Epidermal melanocyte (primary cell): ENCODE measurements around the gene MCRIP2.

Experiments
- DNase-seq: peaks from one replicate; pipeline ENCODE4 v3.0.0; 2011; ENCODE audit warnings: low spot score; ENCODE audit not compliant: insufficient read length

Gene MCRIP2

GRCh38 chr16:616733-617586 is 24.7 kb upstream of the MCRIP2 start:
- no peak for DNase-seq

- no peak for DNase-seq
Observed at GRCh38 chr16:617855-618254, 23.8 kb upstream of the MCRIP2 start.

GRCh38 chr16:619476-620100 is 22.0 kb upstream of the MCRIP2 start:
- no peak for DNase-seq

- DNase-seq: no peak
Observed at GRCh38 chr16:620700-621525, 20.7 kb upstream of the MCRIP2 start.

DNA sequence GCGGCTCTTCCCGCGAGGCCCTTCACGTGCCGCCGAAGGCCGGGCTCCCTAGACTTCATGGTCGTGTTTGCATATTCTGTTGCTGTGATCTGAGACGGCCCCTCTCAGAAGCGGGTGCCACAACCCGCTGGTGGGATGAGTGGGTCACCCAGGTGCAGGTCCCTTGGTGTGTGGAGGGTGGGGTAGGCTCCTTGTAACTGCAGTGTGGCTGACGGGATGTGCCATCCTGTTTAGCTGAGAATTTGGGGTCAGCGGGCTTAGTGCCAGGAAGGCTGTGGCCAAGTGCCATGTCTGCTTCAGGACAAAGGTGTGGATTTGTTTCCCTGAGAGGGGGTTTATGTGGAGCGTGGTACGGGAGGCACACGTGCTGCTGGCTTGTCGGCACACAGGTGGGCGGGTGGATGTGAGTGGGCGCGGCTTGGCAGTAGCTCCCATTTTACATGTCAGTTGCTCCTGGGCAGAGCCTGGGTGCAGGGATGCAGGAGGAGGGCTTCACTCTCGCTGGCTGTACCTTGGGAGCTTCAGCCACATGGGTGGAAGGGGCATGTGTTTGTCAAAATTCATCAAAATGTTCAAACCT is 20.0 kb upstream of the MCRIP2 start:
- no peak for DNase-seq

- no peak for DNase-seq
Observed at GRCh38 chr16:622920-623280, 18.7 kb upstream of the MCRIP2 start.

DNA sequence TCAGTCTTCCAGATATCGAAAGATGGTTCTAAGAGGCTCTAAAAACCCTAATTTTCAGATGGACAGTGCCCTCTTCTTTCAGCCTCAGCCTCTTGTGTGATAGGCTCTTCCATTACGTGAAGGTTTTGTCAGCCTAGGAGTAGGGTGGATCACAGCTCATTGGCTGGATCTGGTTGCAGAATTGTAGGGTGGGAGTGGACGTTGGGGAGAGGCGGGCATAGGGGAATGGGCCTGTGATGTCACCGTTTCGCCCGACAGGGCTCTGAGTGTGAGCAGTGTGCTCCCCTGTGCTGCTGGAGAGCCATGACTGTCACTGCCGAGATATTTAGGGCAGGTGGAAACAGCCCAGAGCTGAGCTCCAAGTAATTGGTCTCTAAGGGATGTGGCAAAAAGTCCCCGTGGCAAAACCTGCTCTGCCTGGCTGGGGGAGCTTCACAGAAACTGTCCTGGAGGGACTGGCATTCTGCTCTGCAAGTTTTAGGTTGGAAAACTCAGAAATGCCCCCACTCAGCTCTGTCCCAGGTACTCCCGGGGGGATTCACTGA is 17.0 kb upstream of the MCRIP2 start:
- no peak for DNase-seq

GRCh38 chr16:625117-625976 is 16.3 kb upstream of the MCRIP2 start:
- DNase-seq: no peak

DNA sequence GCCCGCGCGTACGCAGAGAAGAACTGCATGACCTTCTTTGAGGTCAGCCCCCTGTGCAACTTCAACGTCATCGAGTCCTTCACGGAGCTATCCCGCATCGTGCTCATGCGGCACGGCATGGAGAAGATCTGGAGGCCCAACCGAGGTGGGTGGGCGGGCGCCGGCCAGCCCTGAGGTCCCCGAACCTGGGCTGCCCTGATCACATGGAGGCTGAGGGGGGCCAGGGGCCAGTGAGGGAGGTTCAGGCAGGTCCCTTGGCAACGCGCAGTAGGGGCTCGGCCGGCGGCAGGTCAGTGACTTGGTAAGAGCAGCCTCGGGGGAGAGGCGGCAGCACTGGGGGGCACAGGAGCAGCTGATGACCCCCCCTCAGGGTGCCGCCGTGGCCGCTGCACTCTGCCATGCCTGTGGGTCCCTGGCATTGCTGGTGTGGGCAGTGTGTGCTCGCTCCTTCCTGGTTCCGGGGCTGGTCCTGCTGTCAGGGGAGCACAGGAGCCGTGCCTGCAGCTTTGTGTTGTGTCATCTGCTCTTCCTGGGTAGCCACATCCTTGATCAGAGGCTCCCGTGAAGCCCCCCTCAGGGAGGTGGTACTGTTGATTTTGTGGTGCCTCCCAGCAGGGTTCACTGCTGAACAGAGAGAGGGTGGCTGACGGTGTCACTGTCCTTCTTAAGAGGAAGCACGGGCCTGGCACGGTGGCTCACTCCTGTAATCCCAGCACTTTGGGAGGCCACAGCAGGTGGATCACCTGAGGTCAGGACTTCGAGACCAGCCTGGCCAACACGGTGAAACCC is 15.5 kb upstream of the MCRIP2 start:
- no peak for DNase-seq

DNA sequence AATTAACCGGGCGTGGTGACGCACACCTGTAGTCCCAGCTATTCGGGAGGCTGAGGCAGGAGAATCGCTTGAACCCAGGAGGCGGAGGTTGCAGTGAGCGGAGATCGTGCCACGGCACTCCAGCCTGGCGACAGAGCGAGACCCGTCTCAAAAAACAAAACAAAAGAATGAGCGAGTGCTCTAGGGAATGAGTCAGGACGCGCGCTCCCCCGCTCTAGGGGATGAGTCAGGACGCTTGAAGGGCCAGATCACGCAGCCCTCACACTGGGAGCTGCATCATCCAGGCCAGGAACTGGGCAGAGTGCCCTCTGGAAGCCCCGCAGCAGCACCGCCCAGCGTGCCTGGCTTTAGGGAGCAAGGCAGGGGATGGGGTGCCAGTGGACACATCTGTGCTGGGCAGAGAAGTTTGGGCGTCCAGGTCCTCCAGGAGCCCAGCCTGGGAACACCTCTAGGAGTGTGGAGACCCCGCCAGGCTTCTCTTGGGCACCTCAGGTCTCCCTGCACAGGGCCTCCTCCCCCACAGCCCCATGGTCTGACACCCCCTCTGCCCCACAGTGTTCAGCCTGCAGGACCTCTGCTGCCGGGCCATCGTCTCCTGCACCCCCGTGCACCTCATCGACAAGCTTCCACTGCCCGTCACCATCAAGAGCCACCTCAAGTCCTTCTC is 14.7 kb upstream of the MCRIP2 start:
- no peak for DNase-seq

GRCh38 chr16:627454-628239 is 14.0 kb upstream of the MCRIP2 start:
- DNase-seq: no peak

DNA sequence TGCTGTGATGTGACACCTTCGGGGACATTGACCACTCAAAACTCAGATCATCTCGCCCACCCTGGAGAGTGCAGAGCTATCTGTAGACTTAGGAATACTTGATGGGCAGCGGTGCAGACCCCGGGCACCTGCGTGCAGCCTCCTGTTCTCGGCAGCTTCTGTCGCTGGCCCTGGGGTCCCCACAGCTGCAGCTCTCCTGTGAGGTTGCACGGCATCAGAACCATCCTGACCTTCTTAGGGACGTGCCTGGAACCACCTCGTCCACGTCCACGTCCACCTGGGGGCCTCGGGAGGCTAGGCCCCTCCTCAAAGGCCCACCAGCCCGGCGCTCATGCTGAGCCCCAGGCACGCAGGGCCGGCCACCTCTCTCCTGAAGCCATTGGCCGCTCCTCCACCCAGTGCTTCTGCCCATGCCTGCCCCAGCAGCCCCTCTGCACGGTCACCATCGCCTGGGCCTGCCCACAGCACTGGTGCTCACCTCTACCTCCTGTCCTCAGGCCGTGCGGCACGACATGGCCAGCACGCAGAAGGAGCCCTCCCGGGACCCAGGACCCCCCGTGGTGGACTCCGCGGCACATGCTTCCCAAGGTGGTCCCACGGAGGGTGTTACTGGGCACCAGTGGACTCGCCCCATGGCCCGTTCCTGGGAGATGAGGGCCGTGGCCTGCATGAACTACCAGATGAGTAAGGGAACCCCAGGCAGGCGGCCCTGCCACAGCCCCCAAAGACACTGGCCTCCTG is 13.1 kb upstream of the MCRIP2 start:
- no peak for DNase-seq

GRCh38 chr16:629185-629832 is 12.3 kb upstream of the MCRIP2 start:
- no peak for DNase-seq

GRCh38 chr16:629833-630248 is 11.8 kb upstream of the MCRIP2 start:
- no peak for DNase-seq

- DNase-seq: no peak
Observed at GRCh38 chr16:630249-630814, 11.3 kb upstream of the MCRIP2 start.

DNA sequence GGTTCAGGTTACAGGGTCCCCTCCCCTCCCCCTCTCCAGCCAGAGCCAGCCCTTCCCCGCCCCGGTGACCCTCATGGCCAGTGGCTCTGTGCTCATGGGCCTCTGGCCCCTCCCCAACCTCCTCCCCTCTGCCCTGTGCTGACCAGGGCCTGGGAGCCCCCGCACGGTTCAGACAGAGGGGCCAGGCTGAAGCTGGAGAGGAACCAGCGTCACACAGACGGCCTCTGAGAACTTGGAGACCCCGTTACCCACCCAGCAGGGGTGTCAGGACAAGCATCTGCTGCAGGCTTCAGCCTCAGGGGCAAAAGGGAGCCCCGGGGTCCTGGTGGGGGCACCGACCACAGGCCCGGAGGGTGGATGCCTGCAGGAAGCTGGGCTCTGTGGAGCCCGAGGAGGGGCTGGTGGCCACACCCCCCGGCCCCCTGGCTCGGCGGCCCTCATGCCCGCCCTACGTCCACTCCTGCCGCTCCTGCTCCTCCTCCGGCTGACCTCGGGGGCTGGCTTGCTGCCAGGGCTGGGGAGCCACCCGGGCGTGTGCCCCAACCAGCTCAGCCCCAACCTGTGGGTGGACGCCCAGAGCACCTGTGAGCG is 10.7 kb upstream of the MCRIP2 start, which contains the start of gene WFIKKN1:
Gene WFIKKN1 (plus strand): TSS at position 171 of the 591 bp plus-strand sequence. CDS start 269 bp downstream, at position 440.
- no peak for DNase-seq
